ENCODE results near the gene SSR4. TPM values are rescaled to one million over a fixed set of nuclear protein-coding genes. Genes with fewer than 3 reads are reported as not detected.

SSR4 gene
- polyA plus RNA-seq, 1 donor (not counting 4 experiments of a cell fraction or from before 2014, with no cell fraction given), result 187 TPM

GRCh38 chrX:153813161-153813560 is 18.7 kb downstream of the SSR4 start:
- H3K9ac ChIP-seq (ENCODE audit: control insufficient read depth, extremely low read depth, insufficient read depth, low read length), result no peak overlapping the region
- TF ChIP-seq EZH2 (IDR thresholded peaks at IDR 0.05; ENCODE audit: low read length), result no peak
- TF ChIP-seq CTCF (optimal IDR thresholded peaks at IDR 0.05 in 1 of 3, IDR thresholded peaks at IDR 0.05 in 1 of 3, conservative IDR thresholded peaks at IDR 0.05 in 1 of 3; ENCODE audit: extremely low read depth in 1 of 3, insufficient read depth in 2 of 3, low read length in 3 of 3), result no peak
- no peak overlapping the region for H3K4me2 ChIP-seq (ENCODE audit: control insufficient read depth, extremely low read depth, insufficient read depth, low read depth, low read length)
- H3K27me3 ChIP-seq (ENCODE audit: control insufficient read depth, extremely low read depth, insufficient read depth, low read length), result peaks cover 3% of the 10 kb centered on the region
- H2AFZ ChIP-seq (ENCODE audit: control insufficient read depth, low read length), result no peak overlapping the region
- H3K4me3 ChIP-seq (ENCODE audit: control insufficient read depth in 2 of 3, extremely low read depth in 1 of 3, insufficient read depth in 2 of 3, low read depth in 1 of 3, low read length in 3 of 3), result no peak overlapping the region
- no peaks in the 10 kb centered on the region for H3K9me3 ChIP-seq (ENCODE audit: control insufficient read depth, low read depth, low read length)
- DNase-seq (ENCODE audit: low read depth, low spot score), result no peak
- H3K27ac ChIP-seq (ENCODE audit: control insufficient read depth, insufficient read depth, low read length), result no peak overlapping the region
- FAIRE-seq, result no peak
- H3K36me3 ChIP-seq (ENCODE audit: control insufficient read depth in 2 of 2, extremely low read depth in 1 of 2, insufficient read depth in 2 of 2, low read length in 2 of 2), result no peaks in the 10 kb centered on the region
- no peaks in the 10 kb centered on the region for H3K79me2 ChIP-seq (ENCODE audit: control insufficient read depth, insufficient read depth, low read length)
- H3K9me1 ChIP-seq (ENCODE audit: control insufficient read depth, extremely low read depth, insufficient read depth, low read length), result no peaks in the 10 kb centered on the region
- dilution Hi-C loops (cut with MboI; ENCODE audit: extremely low pct_ligation_motif_present, low sequenced_read_pairs), result no loop called here
- no peaks in the 10 kb centered on the region for H3K4me1 ChIP-seq (ENCODE audit: control insufficient read depth, extremely low read depth, insufficient read depth, low read length)
- H4K20me1 ChIP-seq (ENCODE audit: control insufficient read depth, extremely low read depth, insufficient read depth, low read length), result no peaks in the 10 kb centered on the region

- Histone ChIP-seq H4K20me1 (ENCODE audit: control insufficient read depth, extremely low read depth, insufficient read depth, low read length) (no peaks in the 10 kb centered on the region), H3K36me3 (ENCODE audit: control insufficient read depth in 2 of 2, extremely low read depth in 1 of 2, insufficient read depth in 2 of 2, low read length in 2 of 2) (no peaks in the 10 kb centered on the region), H3K9me3 (ENCODE audit: control insufficient read depth, low read depth, low read length) (no peaks in the 10 kb centered on the region), H3K4me1 (ENCODE audit: control insufficient read depth, extremely low read depth, insufficient read depth, low read length) (no peaks in the 10 kb centered on the region), H3K27ac (ENCODE audit: control insufficient read depth, insufficient read depth, low read length) (no peak overlapping the region), H2AFZ (ENCODE audit: control insufficient read depth, low read length) (no peak overlapping the region), H3K4me2 (ENCODE audit: control insufficient read depth, extremely low read depth, insufficient read depth, low read depth, low read length) (no peak overlapping the region), H3K9ac (ENCODE audit: control insufficient read depth, extremely low read depth, insufficient read depth, low read length) (no peak overlapping the region), H3K9me1 (ENCODE audit: control insufficient read depth, extremely low read depth, insufficient read depth, low read length) (no peaks in the 10 kb centered on the region), H3K4me3 (ENCODE audit: control insufficient read depth in 2 of 3, extremely low read depth in 1 of 3, insufficient read depth in 2 of 3, low read depth in 1 of 3, low read length in 3 of 3) (no peak overlapping the region), H3K79me2 (ENCODE audit: control insufficient read depth, insufficient read depth, low read length) (no peaks in the 10 kb centered on the region), H3K27me3 (ENCODE audit: control insufficient read depth, extremely low read depth, insufficient read depth, low read length) (peaks cover 8% of the 10 kb centered on the region)
- DNase-seq (ENCODE audit: low read depth, low spot score), result no peak
- TF ChIP-seq CTCF (optimal IDR thresholded peaks at IDR 0.05 in 1 of 3, IDR thresholded peaks at IDR 0.05 in 1 of 3, conservative IDR thresholded peaks at IDR 0.05 in 1 of 3; ENCODE audit: extremely low read depth in 1 of 3, insufficient read depth in 2 of 3, low read length in 3 of 3) (no peak), EZH2 (IDR thresholded peaks at IDR 0.05; ENCODE audit: low read length) (no peak)
- no peak for FAIRE-seq
- dilution Hi-C loops (cut with MboI; ENCODE audit: extremely low pct_ligation_motif_present, low sequenced_read_pairs), result no loop called here
Measured at GRCh38 chrX:153814591-153815315, 20.3 kb downstream of the SSR4 start.
